ENCODE results near the gene ITPR1. TPM values are rescaled to one million over a fixed set of nuclear protein-coding genes. Genes with fewer than 3 reads are reported as not detected.

The ITPR1 gene
- total RNA-seq, 4 donors from 2014 or later: 58.8 to 67.2 (median 63.1) TPM

DNA sequence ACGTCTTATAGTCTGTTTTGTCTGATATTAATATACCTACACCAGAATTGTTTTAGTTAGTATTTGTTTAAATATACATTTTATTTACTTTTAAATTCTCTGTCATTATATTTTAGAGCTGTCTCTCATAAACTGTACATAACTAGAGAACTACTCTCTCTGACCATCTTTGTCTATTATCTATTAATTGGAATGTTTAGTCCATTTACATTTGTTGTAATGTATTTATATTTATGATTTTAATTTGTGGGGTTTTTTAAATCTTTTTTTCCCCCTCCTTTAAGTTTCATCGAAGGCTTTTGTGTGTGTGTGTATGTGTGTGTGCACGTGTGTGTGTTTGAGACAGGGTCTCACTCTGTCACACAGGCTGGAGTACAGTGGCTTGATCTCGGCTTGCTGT, 47.1 kb downstream of the ITPR1 start:
- no peak for TF ChIP-seq CTCF (IDR thresholded peaks at IDR 0.05; ENCODE audit: low read depth)

DNA sequence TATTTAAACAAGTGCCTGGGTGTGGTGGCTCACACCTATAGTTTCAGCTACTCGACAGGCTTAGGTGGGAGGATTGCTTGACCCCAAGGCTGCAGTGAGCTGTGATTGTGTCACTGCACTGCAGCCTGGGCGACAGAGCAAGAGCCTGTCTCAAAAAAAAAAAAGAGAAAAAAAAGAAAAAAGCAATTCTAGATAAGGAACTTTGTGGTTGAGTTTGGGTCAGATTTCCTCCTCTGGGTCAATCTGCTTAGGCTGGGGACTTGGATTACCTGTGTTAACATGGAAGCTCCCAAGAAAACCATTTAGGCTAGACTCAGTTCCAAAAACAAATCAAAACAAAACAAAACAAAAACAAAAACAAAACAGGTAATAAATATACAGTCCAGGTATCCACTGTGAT, 50.0 kb downstream of the ITPR1 start:
- TF ChIP-seq CTCF (IDR thresholded peaks at IDR 0.05; ENCODE audit: low read depth): no peak

DNA sequence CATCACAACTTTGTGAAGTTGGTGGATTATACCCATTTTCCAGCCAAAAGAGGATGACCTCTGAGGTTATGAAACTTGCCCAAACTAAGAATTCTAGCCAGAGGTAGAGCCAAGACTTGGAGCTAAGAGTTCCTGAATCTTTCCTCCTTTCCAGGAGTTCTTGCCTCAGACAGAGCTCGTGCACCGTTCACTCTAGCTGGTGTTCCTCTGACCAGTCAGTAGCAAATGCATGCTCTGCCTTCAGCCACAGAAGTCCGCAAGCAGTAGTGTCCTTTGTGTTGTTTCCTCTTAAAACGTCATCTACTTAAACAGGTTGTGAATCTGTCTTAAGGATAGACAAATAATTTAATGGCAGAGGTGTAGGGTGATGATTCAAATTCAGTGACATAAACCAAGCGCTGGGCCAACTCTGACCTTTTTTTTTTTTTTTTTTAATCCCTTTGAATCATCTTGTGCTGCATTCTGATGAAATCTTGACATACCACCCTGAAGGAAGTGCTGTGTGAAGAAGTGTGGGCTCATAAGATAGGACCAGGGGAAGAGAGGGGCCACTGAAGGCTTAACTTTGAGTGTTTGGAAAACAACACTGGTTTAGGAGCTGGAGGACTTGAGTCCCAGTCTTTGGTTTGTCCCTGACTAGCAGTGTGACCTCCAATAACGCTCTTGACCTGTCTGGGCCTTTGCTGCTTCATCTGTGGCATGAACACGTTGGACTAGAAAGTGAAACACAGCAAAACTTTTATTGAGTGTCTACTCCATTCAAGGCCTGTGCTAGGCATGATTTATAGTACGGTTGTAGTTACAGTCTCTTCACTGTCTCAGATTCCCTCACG, 53.4 kb downstream of the ITPR1 start:
- no peak for TF ChIP-seq CTCF (IDR thresholded peaks at IDR 0.05; ENCODE audit: low read depth)

GRCh38 chr3:4547799-4548198, 54.7 kb downstream of the ITPR1 start:
- TF ChIP-seq CTCF (IDR thresholded peaks at IDR 0.05; ENCODE audit: low read depth): no peak

DNA sequence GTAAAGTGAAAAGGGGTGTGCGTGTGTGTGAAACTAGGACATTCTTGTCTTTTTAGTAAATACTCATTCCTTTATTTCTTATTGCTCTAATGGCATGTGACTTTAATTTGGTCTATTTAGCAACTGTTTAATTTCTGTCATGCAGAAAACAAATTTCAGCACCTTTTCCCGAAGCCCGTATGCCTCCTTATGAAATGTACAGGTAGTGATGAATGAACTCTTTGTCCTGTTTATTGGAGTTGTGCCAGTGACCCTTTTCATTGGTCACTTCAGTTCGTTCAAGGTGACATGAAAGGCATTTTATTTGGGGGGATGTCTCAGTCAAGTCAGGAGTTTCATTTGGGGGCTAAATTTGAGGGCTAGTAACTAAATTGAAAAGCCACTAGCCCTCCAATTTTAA, 55.2 kb downstream of the ITPR1 start:
- no peak for TF ChIP-seq CTCF (IDR thresholded peaks at IDR 0.05; ENCODE audit: low read depth)

GRCh38 chr3:4548780-4549179, 55.6 kb downstream of the ITPR1 start:
- no peak for TF ChIP-seq CTCF (IDR thresholded peaks at IDR 0.05; ENCODE audit: low read depth)

GRCh38 chr3:4549896-4550295, 56.7 kb downstream of the ITPR1 start:
- no peak for TF ChIP-seq CTCF (IDR thresholded peaks at IDR 0.05; ENCODE audit: low read depth)

Data from subcutaneous adipose tissue (tissue), 4 donors.